Measurements from ENCODE around the gene M1AP. TPM values are rescaled to one million over a fixed set of nuclear protein-coding genes. Genes with fewer than 3 reads are reported as not detected.

M1AP gene
- total RNA-seq, 2 experiments from 2014 or later = not detected

DNA sequence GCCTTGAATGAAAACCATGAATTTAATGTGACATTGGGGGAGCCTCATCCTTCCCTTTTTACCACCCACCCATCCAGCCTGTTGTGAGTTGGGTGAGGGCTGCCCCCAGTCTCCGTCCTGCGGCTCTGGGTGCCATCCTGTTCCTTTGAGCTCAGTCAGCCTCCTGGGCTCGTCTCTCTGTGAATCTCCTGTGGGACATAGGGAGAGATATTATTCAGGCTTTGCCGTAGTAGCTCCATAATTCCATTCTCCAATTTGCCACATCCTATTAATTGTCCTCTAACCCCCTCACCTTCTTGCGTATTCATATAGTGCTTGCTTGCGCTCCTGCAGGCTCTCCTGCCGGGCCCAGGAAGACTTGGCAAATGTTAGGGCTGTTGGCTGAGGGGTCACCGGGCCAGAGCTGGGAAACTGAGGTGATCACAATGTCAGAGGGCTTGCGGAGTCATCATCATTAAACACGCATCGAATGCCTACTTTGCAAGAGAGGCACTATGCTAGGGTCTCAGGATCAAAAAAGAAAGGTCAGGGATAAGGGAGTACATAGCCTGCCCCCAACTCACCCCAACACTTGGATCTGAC is 121.4 kb downstream of the M1AP start:
- Mint-ChIP-seq H3K27ac (no peak overlapping the region), H3K4me1 (peaks cover 39% of the 10 kb centered on the region), H3K36me3 (peaks cover 36% of the 10 kb centered on the region)

DNA sequence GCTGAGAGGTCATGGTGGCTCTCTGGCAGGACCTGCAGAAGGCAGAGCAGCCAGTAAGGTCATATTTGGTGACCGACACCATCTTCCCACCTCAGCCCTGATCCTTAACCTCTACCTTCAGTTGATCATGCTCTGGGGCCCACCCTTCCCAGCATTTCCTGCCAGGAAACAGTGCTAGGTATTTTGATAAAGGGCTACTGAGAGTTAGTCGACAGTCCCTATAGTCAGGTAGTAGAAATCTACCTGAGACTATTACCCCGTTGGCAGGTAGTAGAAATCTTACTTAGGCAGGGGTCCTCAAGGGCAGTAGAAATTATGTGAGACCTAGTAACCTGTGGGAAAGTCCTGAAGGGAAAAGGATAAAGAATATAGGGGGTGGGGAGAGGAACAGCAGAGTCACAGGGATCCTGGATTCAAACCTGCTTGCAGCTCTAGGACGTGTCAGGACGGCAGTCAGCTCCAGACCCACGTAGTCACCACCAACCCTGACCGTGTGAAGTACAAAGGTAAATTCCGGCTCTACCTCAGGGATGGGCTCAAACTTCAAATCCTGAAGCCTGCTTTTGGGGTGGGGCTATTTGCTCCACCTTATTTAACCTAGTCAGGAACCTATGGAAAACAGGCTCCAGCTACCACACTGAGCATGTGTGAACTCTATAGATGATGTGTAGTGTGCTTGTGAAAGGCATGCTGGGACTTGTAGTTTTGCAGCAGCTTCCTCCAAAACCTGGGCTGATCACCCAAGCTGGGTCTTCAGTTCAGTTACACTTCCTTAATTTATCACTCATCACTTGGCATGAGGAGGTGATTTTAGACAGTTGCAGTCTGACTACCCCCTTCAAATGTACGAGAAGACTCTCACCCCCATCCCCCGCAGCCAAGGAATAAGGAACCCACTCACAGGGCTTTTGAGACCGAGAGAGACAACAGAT is 122.1 kb downstream of the M1AP start, which contains the start of gene DQX1:
TSS of gene DQX1 (minus strand) at position 515 of the 932 bp plus-strand sequence. CDS start at position 13, 502 bp downstream.
- CTCF ChIA-PET = interaction anchor here (0.7 to 1.9 kb wide), 7 partner anchors 10 to 134 kb away, joined by 3 to 5 read pairs (median 4); partner anchors contain the start of genes CCDC142, TLX2 and TTC31
- DNase-seq = no peak
- Mint-ChIP-seq H3K4me1 (peaks cover 32% of the 10 kb centered on the region), H3K36me3 (peaks cover 35% of the 10 kb centered on the region), H3K27ac (no peak within 1 kb of the TSS), H3K9me3 (ENCODE audit: low read depth) (no peaks in the 10 kb centered on the region), H3K4me3 (peak within 1 kb of the TSS; percentile 17), H3K27me3 (peaks cover 5% of the 10 kb centered on the region)
- ATAC-seq = no peak

More for the DNA sequence above, 121.4 kb downstream of the M1AP start:
- no peak overlapping the region for H3K4me3 Mint-ChIP-seq
- no peak for DNase-seq
- H3K27me3 Mint-ChIP-seq = peaks cover 3% of the 10 kb centered on the region
- no peak for ATAC-seq
- H3K9me3 Mint-ChIP-seq (ENCODE audit: low read depth) = no peaks in the 10 kb centered on the region
- CTCF ChIA-PET = interaction anchor here (0.7 to 5.9 kb wide), 8 partner anchors 10 to 135 kb away, joined by 3 to 39 read pairs (median 4); partner anchors contain the start of genes CCDC142, LBX2, TLX2 and TTC31

DNA sequence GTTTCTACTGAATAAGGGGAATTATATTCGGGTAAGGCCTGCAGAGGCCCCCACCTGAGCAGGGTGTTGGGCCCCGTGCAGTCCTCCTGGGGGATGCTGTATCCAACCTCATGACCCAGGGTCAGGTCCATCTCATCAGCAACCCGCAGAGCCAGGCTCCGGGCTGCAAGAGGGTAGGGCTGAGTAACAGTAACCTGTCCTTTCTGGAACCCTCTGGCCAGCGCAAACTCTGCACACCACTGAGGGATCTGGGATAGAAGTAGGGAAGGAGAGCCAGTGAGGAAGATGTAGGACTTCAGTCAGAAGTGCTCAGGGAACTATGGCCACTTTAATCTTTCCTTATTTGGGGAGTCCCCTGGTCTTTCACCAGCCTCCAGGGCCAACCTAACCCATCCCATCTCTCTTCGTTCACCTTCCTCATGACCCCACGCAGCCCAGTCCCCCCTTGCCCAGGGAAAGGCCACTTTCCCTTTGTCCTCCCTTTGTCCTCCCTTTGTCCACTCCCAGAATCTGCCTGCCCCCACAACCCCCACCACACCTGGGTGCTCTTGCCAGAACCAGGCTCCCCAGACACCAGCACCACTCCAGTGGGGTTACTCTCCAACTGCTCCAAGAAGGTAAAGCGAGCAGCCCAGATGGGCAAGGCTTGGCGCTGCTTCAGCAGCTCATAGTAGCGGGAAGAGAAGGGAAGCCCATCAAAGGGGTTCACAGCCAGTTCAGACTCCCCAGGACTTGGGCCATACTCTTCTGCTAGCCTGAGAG is 123.0 kb downstream of the M1AP start:
- H3K27ac Mint-ChIP-seq = no peak overlapping the region
- CTCF ChIA-PET = interaction anchor here (1.6 to 1.9 kb wide), 2 partner anchors 11 to 42 kb away, joined by 4 to 5 read pairs; partner anchors contain the start of genes CCDC142, TLX2 and TTC31
- DNase-seq = no peak
- H3K9me3 Mint-ChIP-seq (ENCODE audit: low read depth) = no peaks in the 10 kb centered on the region
- peaks cover 12% of the 10 kb centered on the region for H3K27me3 Mint-ChIP-seq
- no peak overlapping the region for H3K4me3 Mint-ChIP-seq
- ATAC-seq = no peak
- peaks cover 33% of the 10 kb centered on the region for H3K36me3 Mint-ChIP-seq
- peaks cover 26% of the 10 kb centered on the region for H3K4me1 Mint-ChIP-seq

DNA sequence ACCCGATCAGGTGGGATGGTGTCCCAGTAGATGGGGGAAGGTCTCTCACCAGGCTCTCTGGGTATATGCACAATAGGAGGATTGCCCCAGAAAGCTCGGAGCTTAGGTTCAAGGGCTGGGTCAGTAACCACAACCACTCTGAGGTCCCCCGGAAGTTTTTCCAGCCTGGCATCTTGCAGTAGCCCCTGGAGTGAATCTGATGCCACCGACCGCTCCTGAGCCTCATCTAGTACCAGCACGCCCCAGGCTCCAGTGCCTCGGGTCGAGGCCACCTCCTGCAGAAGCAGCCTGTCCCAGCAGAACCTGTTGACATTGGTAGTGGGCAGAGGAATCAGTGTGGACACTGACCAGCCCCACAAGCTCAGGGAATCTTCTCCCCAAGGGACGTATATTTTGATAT is 124.1 kb downstream of the M1AP start:
- Mint-ChIP-seq H3K27me3 (peaks cover 23% of the 10 kb centered on the region), H3K4me3 (no peak overlapping the region), H3K36me3 (peaks cover 32% of the 10 kb centered on the region), H3K4me1 (peaks cover 26% of the 10 kb centered on the region), H3K27ac (no peak overlapping the region), H3K9me3 (ENCODE audit: low read depth) (no peaks in the 10 kb centered on the region)
- CTCF ChIA-PET = no interaction called here
- ATAC-seq (no peak), DNase-seq (no peak)

DNA sequence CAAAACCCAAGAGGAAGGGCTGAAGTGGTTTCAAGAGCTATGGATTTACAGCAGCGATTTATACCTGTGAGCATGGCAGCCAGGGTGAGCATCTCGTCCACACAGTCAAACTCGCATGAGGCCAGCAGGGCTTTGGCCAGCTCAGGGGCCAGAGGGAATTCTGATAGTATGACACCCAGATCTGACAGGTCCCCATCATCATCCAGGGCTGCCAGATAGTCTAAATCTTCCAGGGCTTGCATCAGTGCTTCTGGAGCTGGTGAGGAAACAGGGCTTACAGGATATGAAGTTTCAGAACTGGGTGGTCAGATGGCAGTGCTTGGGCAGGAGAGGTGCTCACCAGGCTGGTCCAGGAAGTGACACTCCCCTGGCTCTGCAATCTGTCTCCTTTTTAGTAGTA is 125.6 kb downstream of the M1AP start:
- H3K9me3 Mint-ChIP-seq (ENCODE audit: low read depth) = no peaks in the 10 kb centered on the region
- H3K27ac Mint-ChIP-seq = no peak overlapping the region
- CTCF ChIA-PET = interaction anchor here (1.2 to 1.8 kb wide), 4 partner anchors 10 to 63 kb away, joined by 3 to 8 read pairs (median 4); no protein-coding TSS in a partner anchor
- H3K4me1 Mint-ChIP-seq = peaks cover 11% of the 10 kb centered on the region
- ATAC-seq (peak; percentile 28), DNase-seq (no peak)
- H3K4me3 Mint-ChIP-seq = no peak overlapping the region
- H3K27me3 Mint-ChIP-seq = peaks cover 38% of the 10 kb centered on the region
- H3K36me3 Mint-ChIP-seq = peaks cover 19% of the 10 kb centered on the region

DNA sequence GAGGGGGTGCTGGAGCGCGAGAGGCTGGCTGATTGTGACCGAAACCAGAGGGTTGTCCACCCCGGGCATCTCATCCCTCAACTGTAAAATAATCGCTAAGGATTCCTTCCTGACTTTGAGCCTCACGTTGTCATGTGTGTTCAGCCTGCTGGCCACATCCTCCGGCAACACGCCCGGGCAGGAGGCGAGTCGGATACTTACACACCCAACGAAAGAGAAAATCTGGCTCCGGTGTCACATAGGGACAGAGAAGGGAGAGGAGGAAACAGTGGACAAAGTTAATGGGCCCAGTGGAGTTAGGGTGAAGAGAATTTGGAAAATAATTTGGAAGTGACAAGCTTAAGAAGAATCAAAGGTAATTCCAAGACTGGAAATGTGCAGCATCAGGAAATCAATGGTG is 131.5 kb downstream of the M1AP start:
- peak overlapping the region; percentile 23 for H3K27ac Mint-ChIP-seq
- peak overlapping the region; percentile 62 for H3K4me3 Mint-ChIP-seq
- peaks cover 81% of the 10 kb centered on the region for H3K27me3 Mint-ChIP-seq
- H3K9me3 Mint-ChIP-seq (ENCODE audit: low read depth) = no peaks in the 10 kb centered on the region
- peaks cover 27% of the 10 kb centered on the region for H3K4me1 Mint-ChIP-seq
- ATAC-seq (no peak), DNase-seq (no peak)
- H3K36me3 Mint-ChIP-seq = peaks cover 5% of the 10 kb centered on the region
- CTCF ChIA-PET = interaction anchor here (0.9 to 3.4 kb wide), 4 partner anchors 10 to 34 kb away, joined by 4 to 12 read pairs (median 6); partner anchors contain the start of genes AUP1, CCDC142, DQX1 and HTRA2

- Mint-ChIP-seq H3K9me3 (ENCODE audit: low read depth) (no peaks in the 10 kb centered on the region), H3K4me3 (peak overlapping the region; percentile 62), H3K27ac (no peak overlapping the region), H3K27me3 (peaks cover 86% of the 10 kb centered on the region), H3K4me1 (peaks cover 32% of the 10 kb centered on the region), H3K36me3 (peaks cover 5% of the 10 kb centered on the region)
- ATAC-seq (peak; percentile 82), DNase-seq (peak; percentile 83)
- CTCF ChIA-PET = interaction anchor here (0.9 to 4.2 kb wide), 5 partner anchors 9 to 33 kb away, joined by 4 to 21 read pairs (median 7); partner anchors contain the start of genes AUP1, CCDC142, DQX1 and HTRA2
These were observed 132.0 kb downstream of the M1AP start for GRCh38 chr2:74515981-74516633.

GRCh38 chr2:74515271-74515980 is 132.7 kb downstream of the M1AP start:
- ATAC-seq (no peak), DNase-seq (no peak)
- peaks cover 5% of the 10 kb centered on the region for H3K36me3 Mint-ChIP-seq
- peak overlapping the region; percentile 62 for H3K4me3 Mint-ChIP-seq
- no peaks in the 10 kb centered on the region for H3K9me3 Mint-ChIP-seq (ENCODE audit: low read depth)
- CTCF ChIA-PET = interaction anchor here (1.4 to 4.2 kb wide), 5 partner anchors 9 to 71 kb away, joined by 3 to 21 read pairs (median 4); partner anchors contain the start of genes AUP1 and HTRA2
- no peak overlapping the region for H3K27ac Mint-ChIP-seq
- H3K4me1 Mint-ChIP-seq = peaks cover 35% of the 10 kb centered on the region
- H3K27me3 Mint-ChIP-seq = peaks cover 84% of the 10 kb centered on the region

DNA sequence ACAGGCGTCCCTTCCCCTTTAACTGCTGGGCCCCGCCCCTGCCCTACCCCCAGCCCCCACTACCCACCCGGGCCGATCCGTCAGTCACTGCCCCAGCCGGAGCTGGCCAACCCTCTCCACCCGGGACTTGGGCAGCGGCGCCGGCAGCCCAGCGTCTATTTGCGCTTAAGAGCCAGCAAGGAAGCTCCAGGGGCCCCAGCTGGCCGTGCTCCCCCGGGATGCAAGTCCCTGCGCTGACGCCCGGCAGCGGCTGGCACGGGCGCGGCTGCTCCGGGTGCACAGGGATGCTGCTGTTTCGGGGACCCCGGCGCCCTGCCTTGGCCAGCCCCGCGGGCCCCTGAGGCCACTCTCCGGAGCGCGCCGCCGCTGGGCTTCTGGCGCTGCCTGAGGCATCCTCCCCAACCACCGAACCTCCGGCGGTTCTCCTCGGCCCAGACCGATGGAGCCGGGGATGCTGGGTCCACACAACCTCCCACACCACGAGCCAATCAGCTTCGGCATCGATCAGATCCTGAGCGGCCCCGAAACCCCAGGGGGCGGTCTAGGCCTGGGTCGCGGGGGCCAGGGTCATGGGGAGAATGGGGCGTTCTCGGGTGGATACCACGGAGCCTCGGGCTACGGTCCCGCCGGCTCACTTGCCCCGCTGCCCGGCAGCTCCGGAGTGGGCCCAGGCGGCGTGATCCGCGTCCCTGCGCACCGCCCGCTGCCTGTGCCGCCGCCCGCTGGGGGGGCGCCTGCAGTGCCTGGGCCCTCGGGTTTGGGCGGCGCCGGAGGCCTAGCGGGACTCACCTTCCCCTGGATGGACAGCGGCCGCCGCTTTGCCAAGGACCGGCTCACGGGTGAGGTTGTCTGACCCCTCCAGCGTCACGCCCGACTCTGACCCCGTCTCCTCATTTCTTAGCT is 133.5 kb downstream of the M1AP start, which contains the start of gene TLX2:
TSS of gene TLX2 (plus strand) at position 83 of the 903 bp plus-strand sequence. CDS start at position 440, 357 bp downstream.
- Mint-ChIP-seq H3K4me3 (peak within 1 kb of the TSS; percentile 62), H3K4me1 (peaks cover 39% of the 10 kb centered on the region), H3K27me3 (peaks cover 78% of the 10 kb centered on the region), H3K9me3 (ENCODE audit: low read depth) (no peaks in the 10 kb centered on the region), H3K27ac (no peak within 1 kb of the TSS), H3K36me3 (peaks cover 5% of the 10 kb centered on the region)
- DNase-seq (no peak), ATAC-seq (peak; percentile 29)
- CTCF ChIA-PET = interaction anchor here (0.8 to 4.2 kb wide), 8 partner anchors 8 to 72 kb away, joined by 3 to 21 read pairs (median 4); partner anchors contain the start of genes AUP1, DQX1 and HTRA2

- peaks cover 39% of the 10 kb centered on the region for H3K4me1 Mint-ChIP-seq
- ATAC-seq = peak; percentile 44
- no peak overlapping the region for H3K27ac Mint-ChIP-seq
- no peak for DNase-seq
- H3K4me3 Mint-ChIP-seq = peak overlapping the region; percentile 46
- CTCF ChIA-PET = interaction anchor here (0.8 to 4.2 kb wide), 8 partner anchors 10 to 73 kb away, joined by 3 to 21 read pairs (median 4); partner anchors contain the start of genes DQX1 and LBX2
- peaks cover 5% of the 10 kb centered on the region for H3K36me3 Mint-ChIP-seq
- no peaks in the 10 kb centered on the region for H3K9me3 Mint-ChIP-seq (ENCODE audit: low read depth)
- H3K27me3 Mint-ChIP-seq = peaks cover 70% of the 10 kb centered on the region
These were observed 134.3 kb downstream of the M1AP start for GRCh38 chr2:74513605-74514367.
